ENCODE results near the gene IRF5.
"Not testable (repeated sequence)": the region's sequence is repeated elsewhere in the genome, so short reads cannot be mapped to it uniquely, and the experiment has no call there.

The IRF5 gene

DNA sequence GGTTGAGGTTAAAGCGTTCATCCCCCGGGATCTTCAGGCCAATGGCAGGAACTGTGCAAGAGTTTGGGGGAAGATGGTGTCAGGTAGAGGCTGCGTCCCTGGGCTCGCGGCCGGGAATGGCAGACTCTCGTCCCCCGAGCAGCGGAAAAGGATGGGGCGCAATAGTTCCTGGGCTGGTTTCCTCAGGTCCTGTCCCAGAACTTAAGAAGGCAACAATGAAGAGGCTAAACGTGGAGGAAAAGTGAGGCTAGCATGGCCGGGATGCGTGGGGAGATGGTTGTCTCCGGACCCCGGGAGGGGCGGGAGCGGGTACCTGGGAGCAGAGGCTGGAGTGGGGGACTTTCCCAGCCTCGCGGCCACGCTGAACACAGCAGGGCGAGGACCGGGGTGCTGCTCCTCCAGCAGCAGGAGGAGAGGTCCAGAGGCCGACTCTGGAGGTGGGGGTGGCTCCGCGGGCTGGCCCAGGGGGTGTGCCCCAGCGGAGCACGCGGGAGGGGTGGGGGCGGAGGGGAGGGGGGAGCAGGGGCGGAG is 882 bp downstream of the IRF5 start:
- DNase-seq (ENCODE audit: low spot score) = no peak

GRCh38 chr7:128939075-128939860 is 1.5 kb downstream of the IRF5 start:
- DNase-seq (ENCODE audit: low spot score) = no peak

DNA sequence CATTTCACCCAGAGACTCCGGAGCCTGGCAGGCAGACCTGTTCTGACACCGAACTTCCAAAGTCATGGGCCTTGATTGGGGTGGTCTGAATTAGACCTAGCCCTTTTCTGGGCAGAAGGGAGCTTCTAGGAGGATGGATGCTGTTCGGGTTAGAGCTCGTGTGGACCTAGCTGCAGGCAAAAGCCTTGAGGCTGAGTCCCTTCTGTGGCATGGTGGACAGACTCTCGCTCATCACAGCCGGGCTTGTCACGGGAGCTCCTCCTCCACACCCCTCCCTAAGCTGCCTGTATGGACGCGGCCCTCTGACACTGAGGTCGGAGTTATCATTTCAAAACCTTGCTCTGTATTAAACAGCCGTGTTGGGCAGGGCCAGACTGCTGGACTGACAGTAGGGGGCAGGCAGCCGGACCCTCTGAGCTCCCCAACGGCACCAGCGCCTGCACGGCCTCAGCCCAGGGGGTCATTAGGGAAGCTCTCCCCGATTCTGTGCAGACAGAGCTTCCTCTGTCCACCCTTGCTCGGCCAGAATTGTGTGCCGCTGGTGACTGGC is 2.2 kb downstream of the IRF5 start:
- no peak for DNase-seq (ENCODE audit: low spot score)

GRCh38 chr7:128940494-128941322 is 3.0 kb downstream of the IRF5 start:
- DNase-seq (ENCODE audit: low spot score) = no peak

GRCh38 chr7:128941323-128941890 is 3.7 kb downstream of the IRF5 start:
- DNase-seq (ENCODE audit: low spot score) = no peak

DNA sequence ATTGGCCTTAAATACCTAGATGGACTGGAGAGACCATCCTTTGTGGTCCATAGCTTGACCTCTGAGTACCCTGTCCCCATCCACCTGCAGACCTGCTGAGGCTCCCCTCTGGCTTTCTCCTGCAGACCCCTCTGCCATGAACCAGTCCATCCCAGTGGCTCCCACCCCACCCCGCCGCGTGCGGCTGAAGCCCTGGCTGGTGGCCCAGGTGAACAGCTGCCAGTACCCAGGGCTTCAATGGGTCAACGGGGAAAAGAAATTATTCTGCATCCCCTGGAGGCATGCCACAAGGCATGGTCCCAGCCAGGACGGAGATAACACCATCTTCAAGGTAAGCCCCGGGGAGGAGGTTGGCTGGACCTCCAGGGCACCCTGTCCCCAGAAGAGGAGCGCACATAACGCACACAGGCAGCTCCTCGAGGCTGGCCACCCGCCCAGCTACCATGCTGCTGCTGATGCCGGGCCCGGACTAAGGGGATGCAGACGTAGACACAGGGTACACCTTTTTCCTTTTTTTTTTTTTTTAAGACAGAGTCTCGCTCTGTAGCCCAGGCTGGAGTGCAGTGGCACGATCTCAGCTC is 4.3 kb downstream of the IRF5 start:
- no peak for DNase-seq (ENCODE audit: low spot score)

GRCh38 chr7:128943251-128943650 is 5.5 kb downstream of the IRF5 start:
- not testable (repeated sequence) for DNase-seq (ENCODE audit: low spot score)

GRCh38 chr7:128944487-128945236 is 6.9 kb downstream of the IRF5 start:
- DNase-seq (ENCODE audit: low spot score) = no peak

DNA sequence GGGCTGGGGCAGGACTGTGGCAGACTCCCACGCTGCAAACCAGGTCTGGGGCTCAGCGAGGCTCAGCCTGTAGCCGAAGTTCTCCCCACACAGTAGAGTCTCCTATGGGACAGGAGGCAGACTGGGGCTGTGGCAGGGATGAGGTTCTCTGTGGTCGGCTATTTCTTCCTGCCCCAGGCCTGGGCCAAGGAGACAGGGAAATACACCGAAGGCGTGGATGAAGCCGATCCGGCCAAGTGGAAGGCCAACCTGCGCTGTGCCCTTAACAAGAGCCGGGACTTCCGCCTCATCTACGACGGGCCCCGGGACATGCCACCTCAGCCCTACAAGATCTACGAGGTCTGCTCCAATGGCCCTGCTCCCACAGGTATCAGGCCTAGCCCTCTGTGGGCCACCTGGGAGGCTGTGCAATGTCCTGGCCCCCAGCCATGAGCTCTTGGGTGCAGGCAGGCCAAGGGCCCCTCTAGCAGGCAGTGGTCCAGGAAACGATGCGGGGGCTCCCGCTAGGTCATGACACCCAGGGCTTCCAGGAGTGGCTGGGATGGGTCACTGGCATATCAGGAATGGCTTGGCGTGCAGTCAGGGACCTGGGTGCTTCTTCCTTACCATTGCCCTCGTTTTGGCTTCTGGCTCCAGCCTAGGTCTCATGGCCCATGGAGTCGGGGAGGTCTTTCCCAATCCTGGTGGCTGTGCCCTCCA is 8.1 kb downstream of the IRF5 start:
- no peak for DNase-seq (ENCODE audit: low spot score)

DNA sequence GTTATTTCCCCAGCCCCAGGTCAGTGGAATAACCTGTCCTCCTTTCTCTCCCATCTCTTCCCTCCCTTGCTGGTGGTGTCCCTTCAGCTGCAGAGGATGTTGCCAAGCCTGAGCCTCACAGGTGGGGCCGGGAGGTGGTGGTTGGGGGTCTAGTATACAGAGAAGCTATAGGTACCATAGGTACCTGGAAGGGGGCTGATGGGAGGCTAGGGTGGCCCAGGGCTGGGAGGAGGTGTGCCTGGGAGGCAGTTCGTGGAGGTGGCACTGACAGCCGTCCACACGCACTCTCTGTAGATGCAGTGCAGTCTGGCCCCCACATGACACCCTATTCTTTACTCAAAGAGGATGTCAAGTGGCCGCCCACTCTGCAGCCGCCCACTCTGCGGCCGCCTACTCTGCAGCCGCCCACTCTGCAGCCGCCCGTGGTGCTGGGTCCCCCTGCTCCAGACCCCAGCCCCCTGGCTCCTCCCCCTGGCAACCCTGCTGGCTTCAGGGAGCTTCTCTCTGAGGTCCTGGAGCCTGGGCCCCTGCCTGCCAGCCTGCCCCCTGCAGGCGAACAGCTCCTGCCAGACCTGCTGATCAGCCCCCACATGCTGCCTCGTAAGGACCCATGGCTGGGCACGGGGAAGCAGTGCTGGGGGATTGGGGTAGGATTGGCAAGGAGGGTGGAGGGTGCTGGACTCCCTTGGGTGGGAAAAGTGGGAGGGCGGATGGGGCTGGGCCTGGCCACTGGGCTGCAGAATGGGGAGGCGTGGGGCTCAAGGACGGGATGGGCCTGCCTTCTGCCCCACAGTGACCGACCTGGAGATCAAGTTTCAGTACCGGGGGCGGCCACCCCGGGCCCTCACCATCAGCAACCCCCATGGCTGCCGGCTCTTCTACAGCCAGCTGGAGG is 9.5 kb downstream of the IRF5 start:
- DNase-seq (ENCODE audit: low spot score) = no peak

- DNase-seq (ENCODE audit: low spot score) = no peak
Observed at GRCh38 chr7:128947854-128948253, 10.1 kb downstream of the IRF5 start.

- no peak for DNase-seq (ENCODE audit: low spot score)
Observed at GRCh38 chr7:128948312-128948973, 10.7 kb downstream of the IRF5 start.

DNA sequence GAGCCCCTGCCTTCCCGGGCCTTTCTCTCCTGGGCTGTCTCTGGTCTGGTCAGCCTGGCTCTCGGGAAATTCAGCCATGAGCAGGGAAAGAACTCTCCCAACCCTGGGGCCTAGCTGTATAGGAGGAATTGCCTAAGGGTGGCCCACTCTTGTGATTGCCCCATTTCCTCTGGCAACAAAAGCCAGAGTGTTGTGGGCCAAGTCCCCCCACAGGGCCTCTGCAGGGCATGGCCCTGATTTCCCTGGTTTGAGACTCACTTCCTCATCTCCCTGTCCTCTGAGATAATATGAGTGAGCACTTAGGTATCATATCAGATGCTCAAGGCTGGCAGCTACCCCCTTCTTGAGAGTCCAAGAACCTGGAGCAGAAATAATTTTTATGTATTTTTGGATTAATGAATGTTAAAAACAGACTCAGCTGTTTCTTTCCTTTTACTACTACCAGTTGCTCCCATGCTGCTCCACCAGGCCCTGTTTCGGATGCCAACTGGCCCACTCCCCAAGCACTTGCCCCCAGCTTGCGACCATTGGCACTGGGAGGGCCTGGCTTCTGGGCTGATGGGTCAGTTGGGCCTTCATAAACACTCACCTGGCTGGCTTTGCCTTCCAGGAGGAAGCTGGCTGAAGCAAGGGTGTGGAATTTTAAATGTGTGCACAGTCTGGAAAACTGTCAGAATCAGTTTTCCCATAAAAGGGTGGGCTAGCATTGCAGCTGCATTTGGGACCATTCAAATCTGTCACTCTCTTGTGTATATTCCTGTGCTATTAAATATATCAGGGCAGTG is 11.4 kb downstream of the IRF5 start:
- DNase-seq (ENCODE audit: low spot score) = no peak

DNA sequence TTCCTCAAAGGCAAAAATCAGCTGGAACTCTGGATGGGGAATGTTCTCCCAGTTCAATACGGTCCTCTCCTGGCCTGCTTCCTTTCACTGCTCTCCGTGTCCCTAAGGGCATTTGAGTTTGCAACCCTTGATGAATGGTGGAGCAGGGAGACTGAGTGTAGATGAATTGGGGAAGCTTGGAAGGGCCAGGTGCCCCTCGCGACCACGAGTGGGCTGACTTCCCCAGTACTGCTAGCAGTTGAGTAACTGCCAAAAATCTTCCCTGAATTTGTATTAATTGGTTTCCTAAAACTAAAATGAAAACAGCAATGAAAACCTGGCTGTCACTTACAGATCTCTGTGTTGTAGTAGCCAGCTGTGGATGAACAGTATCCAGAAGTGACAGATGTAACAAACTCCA is 13.6 kb downstream of the IRF5 start:
- DNase-seq (ENCODE audit: low spot score) = no peak

GRCh38 chr7:128954150-128954549 is 16.4 kb downstream of the IRF5 start:
- no peak for DNase-seq (ENCODE audit: low spot score)

- DNase-seq (ENCODE audit: low spot score) = no peak
Observed at GRCh38 chr7:128954830-128955802, 17.4 kb downstream of the IRF5 start.

DNA sequence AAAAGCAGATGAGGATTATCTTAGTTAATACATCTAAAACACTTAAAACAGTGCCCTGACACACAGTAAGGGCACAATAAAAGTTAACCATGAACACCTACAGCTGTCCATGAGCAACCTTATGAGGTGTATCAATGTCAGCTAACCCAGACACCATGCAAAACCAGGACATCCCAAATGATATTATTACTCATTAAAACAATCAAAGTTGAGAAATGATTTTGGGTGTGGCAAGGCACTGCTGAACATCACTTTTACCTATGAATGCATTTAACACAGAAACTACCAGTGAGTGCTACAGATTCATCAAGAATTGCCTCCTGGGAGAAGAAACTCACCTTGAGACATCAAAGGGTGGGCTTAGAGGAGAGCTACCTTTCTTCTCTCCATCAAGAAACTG is 18.3 kb downstream of the IRF5 start:
- no peak for DNase-seq (ENCODE audit: low spot score)
